Type B pancreatic cell (in vitro differentiated cells): Measurements from ENCODE around the gene FCHSD2. TPM values are rescaled to one million over a fixed set of nuclear protein-coding genes. Genes with fewer than 3 reads are reported as not detected.
"Not testable (repeated sequence)": the region's sequence is repeated elsewhere in the genome, so short reads cannot be mapped to it uniquely, and the experiment has no call there.

Experiments used
- DNase-seq: peaks from one replicate; pipeline ENCODE4 v3.0.0; 2021; ENCODE audit warnings: mixed read lengths; ENCODE audit not compliant: unreplicated experiment; ENCODE audit errors: extremely low spot score
- H3K27ac Mint-ChIP-seq: 2 replicates; pipeline ENCODE4 v1.8.0; 2021; ENCODE audit warnings: mild to moderate bottlenecking, mixed read lengths
- H3K27me3 Mint-ChIP-seq: 2 replicates; pipeline ENCODE4 v1.8.0; 2021; ENCODE audit warnings: mixed read lengths
- H3K36me3 Mint-ChIP-seq: 2 replicates; pipeline ENCODE4 v1.8.0; 2021; ENCODE audit warnings: mixed read lengths
- H3K4me1 Mint-ChIP-seq: one replicate; pipeline ENCODE4 v1.8.0; 2021; ENCODE audit warnings: mixed read lengths; ENCODE audit not compliant: unreplicated experiment
- H3K4me3 Mint-ChIP-seq: 2 replicates; pipeline ENCODE4 v1.8.0; 2021; ENCODE audit warnings: mild to moderate bottlenecking, mixed read lengths
- H3K9me3 Mint-ChIP-seq: 2 replicates; pipeline ENCODE4 v1.8.0; 2021; ENCODE audit warnings: mixed read lengths
- total RNA-seq: library from RNA; stranded (reverse); gene quantifications from 2 replicates; pipeline ENCODE4 v1.2.1, GENCODE V29; 2021; ENCODE audit warnings: low replicate concordance
- TF ChIP-seq, protein P1 (sequence below): fragments of 200-600 bp; sonication (generic); conservative IDR thresholded peaks from 2 replicates; pipeline ENCODE4 v1.5.0; 2021; ENCODE audit warnings: antibody characterized with exemption, mild to moderate bottlenecking

Gene FCHSD2
- total RNA-seq, 1 donor from 2014 or later, result 30.8 TPM

DNA sequence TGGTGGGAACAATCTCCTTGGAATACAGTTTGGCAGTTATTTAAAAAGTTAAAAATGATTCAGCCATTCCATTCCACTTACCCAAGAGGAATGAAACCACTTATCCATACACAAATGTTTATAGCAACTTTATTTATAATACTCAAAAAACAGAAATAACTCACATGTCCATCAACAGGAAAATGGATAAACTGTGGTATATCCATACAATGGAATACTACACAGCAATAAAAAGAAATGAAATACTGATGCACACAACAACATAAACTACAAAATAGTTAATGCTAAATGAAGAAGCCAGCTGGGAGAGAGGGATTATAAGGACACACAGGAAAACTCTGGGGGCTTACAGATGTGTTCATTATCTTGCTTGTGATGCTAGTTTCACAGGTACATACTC lies 64.7 kb downstream of the FCHSD2 start:
- Mint-ChIP-seq H3K4me1 (peaks cover 6% of the 10 kb centered on the region), H3K9me3 (peaks cover 12% of the 10 kb centered on the region), H3K36me3 (peaks cover 32% of the 10 kb centered on the region)

DNA sequence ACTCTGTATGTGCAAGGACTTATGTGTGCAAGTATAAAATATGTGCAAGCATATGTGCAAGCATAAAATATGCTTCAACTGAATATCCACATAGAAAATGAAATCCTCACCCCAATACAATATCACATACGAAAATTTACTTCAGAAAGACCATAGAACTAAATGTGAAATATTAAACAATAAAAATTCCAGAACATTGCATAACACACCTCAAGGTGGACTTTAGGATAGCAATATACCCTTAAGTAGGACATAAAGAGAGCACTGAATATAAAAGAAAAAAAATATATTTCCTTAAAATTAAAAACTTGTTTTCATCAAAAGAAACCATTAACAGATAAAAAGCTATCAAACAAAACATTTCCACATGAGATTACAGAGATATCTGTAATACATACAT lies 67.8 kb downstream of the FCHSD2 start:
- TF ChIP-seq, protein P1, sequence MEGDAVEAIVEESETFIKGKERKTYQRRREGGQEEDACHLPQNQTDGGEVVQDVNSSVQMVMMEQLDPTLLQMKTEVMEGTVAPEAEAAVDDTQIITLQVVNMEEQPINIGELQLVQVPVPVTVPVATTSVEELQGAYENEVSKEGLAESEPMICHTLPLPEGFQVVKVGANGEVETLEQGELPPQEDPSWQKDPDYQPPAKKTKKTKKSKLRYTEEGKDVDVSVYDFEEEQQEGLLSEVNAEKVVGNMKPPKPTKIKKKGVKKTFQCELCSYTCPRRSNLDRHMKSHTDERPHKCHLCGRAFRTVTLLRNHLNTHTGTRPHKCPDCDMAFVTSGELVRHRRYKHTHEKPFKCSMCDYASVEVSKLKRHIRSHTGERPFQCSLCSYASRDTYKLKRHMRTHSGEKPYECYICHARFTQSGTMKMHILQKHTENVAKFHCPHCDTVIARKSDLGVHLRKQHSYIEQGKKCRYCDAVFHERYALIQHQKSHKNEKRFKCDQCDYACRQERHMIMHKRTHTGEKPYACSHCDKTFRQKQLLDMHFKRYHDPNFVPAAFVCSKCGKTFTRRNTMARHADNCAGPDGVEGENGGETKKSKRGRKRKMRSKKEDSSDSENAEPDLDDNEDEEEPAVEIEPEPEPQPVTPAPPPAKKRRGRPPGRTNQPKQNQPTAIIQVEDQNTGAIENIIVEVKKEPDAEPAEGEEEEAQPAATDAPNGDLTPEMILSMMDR, result no peak
- peaks cover 6% of the 10 kb centered on the region for H3K4me1 Mint-ChIP-seq
- H3K27ac Mint-ChIP-seq, result no peak overlapping the region
- H3K36me3 Mint-ChIP-seq, result peaks cover 29% of the 10 kb centered on the region
- no peaks in the 10 kb centered on the region for H3K27me3 Mint-ChIP-seq
- H3K4me3 Mint-ChIP-seq, result no peak overlapping the region
- no peak for DNase-seq
- H3K9me3 Mint-ChIP-seq, result peaks cover 12% of the 10 kb centered on the region

More for the DNA sequence above, 64.7 kb downstream of the FCHSD2 start:
- Mint-ChIP-seq H3K27ac (no peak overlapping the region), H3K4me3 (no peak overlapping the region), H3K27me3 (no peaks in the 10 kb centered on the region)
- DNase-seq, result no peak
- TF ChIP-seq, protein P1, result no peak

DNA sequence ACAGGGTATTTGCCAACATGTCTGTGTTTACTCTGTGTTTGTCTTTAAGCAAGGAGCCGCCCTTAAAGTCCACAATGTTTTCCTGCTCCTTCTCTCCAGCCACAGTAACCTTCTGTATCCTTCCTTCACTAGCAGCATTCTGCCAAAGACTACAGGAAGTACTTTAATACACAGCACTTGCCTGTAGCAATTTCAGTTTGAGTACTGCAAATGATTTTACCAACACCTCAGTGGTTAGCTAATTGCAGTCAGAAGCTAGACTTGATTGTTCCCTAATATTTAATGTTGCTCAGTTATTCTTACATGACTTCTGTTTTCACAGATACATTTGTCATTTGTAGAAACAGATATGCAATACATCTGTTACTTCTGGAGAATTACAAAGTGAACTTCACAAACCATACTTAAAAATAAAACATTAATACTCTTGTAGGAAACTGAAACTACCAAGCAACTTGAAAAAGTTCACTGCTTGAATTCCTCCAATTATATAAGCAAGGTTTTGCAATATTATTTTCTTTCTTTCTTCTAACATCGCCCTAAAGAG lies 69.1 kb downstream of the FCHSD2 start:
- peaks cover 6% of the 10 kb centered on the region for H3K4me1 Mint-ChIP-seq
- H3K27me3 Mint-ChIP-seq, result no peaks in the 10 kb centered on the region
- no peak overlapping the region for H3K27ac Mint-ChIP-seq
- H3K36me3 Mint-ChIP-seq, result peaks cover 19% of the 10 kb centered on the region
- H3K4me3 Mint-ChIP-seq, result no peak overlapping the region
- TF ChIP-seq, protein P1, result no peak
- DNase-seq, result no peak
- H3K9me3 Mint-ChIP-seq, result peaks cover 7% of the 10 kb centered on the region

DNA sequence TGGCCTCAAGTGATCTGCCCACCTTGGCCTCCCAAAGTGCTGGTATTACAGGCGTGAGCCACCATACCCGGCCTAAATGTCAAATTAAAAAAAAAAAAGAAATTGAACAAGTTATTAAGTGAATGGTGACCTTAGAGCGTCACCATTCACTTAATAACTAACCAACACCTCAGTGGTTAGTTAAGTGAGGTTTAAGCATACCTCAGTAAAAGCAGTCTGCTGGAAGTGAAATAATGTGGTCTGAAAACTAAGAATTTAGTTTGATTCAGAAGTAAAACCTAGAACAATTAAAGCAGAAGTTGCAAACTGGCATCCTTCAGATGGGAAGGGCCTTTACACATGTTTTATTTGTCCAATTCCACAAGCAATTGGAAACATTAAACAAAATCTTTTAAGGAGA lies 71.5 kb downstream of the FCHSD2 start:
- Mint-ChIP-seq H3K27ac (no peak overlapping the region), H3K36me3 (peaks cover 6% of the 10 kb centered on the region), H3K9me3 (no peaks in the 10 kb centered on the region), H3K4me3 (no peak overlapping the region), H3K4me1 (peaks cover 6% of the 10 kb centered on the region), H3K27me3 (no peaks in the 10 kb centered on the region)
- no peak for DNase-seq
- TF ChIP-seq, protein P1, result no peak

DNA sequence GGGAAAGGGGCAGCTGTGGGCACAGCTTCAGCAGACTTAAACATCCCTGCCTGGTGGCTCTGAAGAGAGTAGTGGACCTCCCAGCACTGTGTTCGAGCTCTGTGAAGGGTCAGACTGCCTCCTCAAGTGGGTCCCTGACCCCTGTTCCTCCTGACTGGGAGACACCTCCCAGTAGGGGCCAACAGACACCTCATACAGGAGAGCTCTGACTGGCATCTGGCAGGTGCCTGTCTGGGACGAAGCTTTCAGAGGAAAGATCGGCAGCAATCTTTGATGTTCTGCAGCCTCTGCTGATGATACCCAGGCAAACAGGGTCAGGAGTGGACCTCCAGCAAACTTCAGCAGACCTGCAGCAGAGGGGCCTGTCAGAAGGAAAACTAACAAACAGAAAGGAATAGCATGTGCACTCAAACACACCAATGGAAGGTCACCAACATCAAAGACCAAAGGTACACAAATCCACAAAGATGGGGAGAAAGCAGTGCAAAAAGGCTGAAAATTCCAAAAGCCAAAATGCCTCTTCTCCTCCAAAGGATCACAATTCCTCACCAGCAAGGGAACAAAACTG lies 80.2 kb downstream of the FCHSD2 start:
- Mint-ChIP-seq H3K36me3 (peaks cover 13% of the 10 kb centered on the region), H3K9me3 (peaks cover 11% of the 10 kb centered on the region)
- not testable (repeated sequence) for H3K27ac Mint-ChIP-seq, H3K4me1 Mint-ChIP-seq, H3K27me3 Mint-ChIP-seq, DNase-seq, H3K4me3 Mint-ChIP-seq

DNA sequence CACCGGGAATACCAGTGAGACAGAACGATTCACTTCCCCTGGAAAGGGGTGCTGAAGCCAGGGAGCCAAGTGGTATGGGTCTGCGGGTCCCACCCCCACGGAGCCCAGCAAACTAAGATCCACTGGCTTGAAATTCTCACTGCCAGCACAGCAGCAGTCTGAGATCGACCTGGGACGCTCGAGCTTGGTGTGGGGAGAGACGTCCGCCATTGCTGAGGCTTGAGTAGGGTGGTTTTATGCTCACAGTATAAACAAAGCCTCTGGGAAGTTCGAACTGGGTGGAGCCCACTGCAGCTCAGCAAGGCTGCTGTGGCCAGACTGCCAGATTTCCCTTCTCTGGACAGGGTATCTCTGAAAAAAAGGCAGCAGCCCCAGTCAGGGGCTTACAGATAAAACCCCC lies 80.7 kb downstream of the FCHSD2 start:
- not testable (repeated sequence) for DNase-seq, H3K4me3 Mint-ChIP-seq, H3K4me1 Mint-ChIP-seq, H3K27ac Mint-ChIP-seq, H3K27me3 Mint-ChIP-seq
- Mint-ChIP-seq H3K9me3 (peaks cover 12% of the 10 kb centered on the region), H3K36me3 (peaks cover 13% of the 10 kb centered on the region)
